WTC11 (cell line): Measurements from ENCODE around the gene ZNF425. TPM values are rescaled to one million over a fixed set of nuclear protein-coding genes. Genes with fewer than 3 reads are reported as not detected.

ENCODE experiments used
- CREB1 ChIP-seq: sonication (generic); formaldehyde crosslinking; IDR thresholded peaks from 2 replicates; pipeline ENCODE4 v1.8.0; 2023; ENCODE audit warnings: mild to moderate bottlenecking, missing genetic modification reagents
- ELF4 ChIP-seq: sonication (generic); formaldehyde crosslinking; IDR thresholded peaks from 2 replicates; pipeline ENCODE4 v1.8.1; 2022; ENCODE audit warnings: low read depth, mild to moderate bottlenecking, moderate library complexity, missing genetic modification reagents
- FOXJ3 ChIP-seq: sonication (generic); formaldehyde crosslinking; IDR thresholded peaks from 2 replicates; pipeline ENCODE4 v1.9.0; 2021; ENCODE audit warnings: missing genetic modification reagents, mild to moderate bottlenecking, borderline replicate concordance
- FOXP1 ChIP-seq: sonication (generic); formaldehyde crosslinking; IDR thresholded peaks from 2 replicates; pipeline ENCODE4 v1.8.0; 2022; ENCODE audit warnings: missing genetic modification reagents, mild to moderate bottlenecking, moderate library complexity, borderline replicate concordance
- KAT7 ChIP-seq: sonication (generic); formaldehyde crosslinking; IDR thresholded peaks from 2 replicates; pipeline ENCODE4 v1.8.1; 2023; ENCODE audit warnings: missing genetic modification reagents, mild to moderate bottlenecking, borderline replicate concordance
- MYBL2 ChIP-seq: sonication (generic); formaldehyde crosslinking; IDR thresholded peaks from 2 replicates; pipeline ENCODE4 v1.8.1; 2023; ENCODE audit warnings: mild to moderate bottlenecking, moderate library complexity, missing genetic modification reagents
- NR1H2 ChIP-seq: sonication (generic); formaldehyde crosslinking; IDR thresholded peaks from 2 replicates; pipeline ENCODE4 v1.9.0; 2021; ENCODE audit warnings: mild to moderate bottlenecking, moderate library complexity, missing genetic modification reagents
- OVOL2 ChIP-seq: fragments of 250-450 bp; sonication (Bioruptor Pico); IDR thresholded peaks from 2 replicates; pipeline ENCODE4 v1.9.0; 2021; ENCODE audit warnings: mild to moderate bottlenecking, borderline replicate concordance
- PRRX2 ChIP-seq: fragments of 250-450 bp; sonication (Bioruptor Pico); IDR thresholded peaks from 2 replicates; pipeline ENCODE4 v1.8.0; 2021; ENCODE audit warnings: mild to moderate bottlenecking
- RORB ChIP-seq: fragments of 250-450 bp; sonication (Bioruptor Pico); IDR thresholded peaks from 2 replicates; pipeline ENCODE4 v1.9.0; 2021; ENCODE audit warnings: mild to moderate bottlenecking
- SMAD3 ChIP-seq: sonication (generic); formaldehyde crosslinking; IDR thresholded peaks from 2 replicates; pipeline ENCODE4 v1.8.0; 2022; ENCODE audit warnings: missing genetic modification reagents, mild to moderate bottlenecking, borderline replicate concordance
- TCF7 ChIP-seq: sonication (generic); formaldehyde crosslinking; IDR thresholded peaks from 2 replicates; pipeline ENCODE4 v1.8.0; 2022; ENCODE audit warnings: mild to moderate bottlenecking, low read depth, missing genetic modification reagents, moderate library complexity
- ZNF416 ChIP-seq: fragments of 250-450 bp; sonication (Bioruptor Pico); IDR thresholded peaks from 2 replicates; pipeline ENCODE4 v1.9.0; 2021; ENCODE audit warnings: mild to moderate bottlenecking, inconsistent platforms
- total RNA-seq: library from RNA; stranded (reverse); gene quantifications from 3 replicates; pipeline ENCODE4 v1.2.3, GENCODE V29; 2021
- TF ChIP-seq, protein P1 (sequence below): sonication (generic); formaldehyde crosslinking; IDR thresholded peaks from 2 replicates; pipeline ENCODE4 v1.8.1; 2023; ENCODE audit warnings: mild to moderate bottlenecking, missing genetic modification reagents, moderate library complexity
- TF ChIP-seq, protein P2 (sequence below): sonication (generic); formaldehyde crosslinking; IDR thresholded peaks from 2 replicates; pipeline ENCODE4 v1.8.1; 2023; ENCODE audit warnings: mild to moderate bottlenecking, missing genetic modification reagents
- TF ChIP-seq, protein P3 (sequence below): sonication (generic); formaldehyde crosslinking; IDR thresholded peaks from 2 replicates; pipeline ENCODE4 v1.8.0; 2023; ENCODE audit warnings: mild to moderate bottlenecking, missing genetic modification reagents
- TF ChIP-seq, protein P4 (sequence below): sonication (generic); formaldehyde crosslinking; IDR thresholded peaks from 2 replicates; pipeline ENCODE4 v1.8.1; 2022; ENCODE audit warnings: mild to moderate bottlenecking, missing genetic modification reagents, moderate library complexity, borderline replicate concordance
- TF ChIP-seq, protein P5 (sequence below): sonication (generic); formaldehyde crosslinking; IDR thresholded peaks from 2 replicates; pipeline ENCODE4 v1.8.0; 2023; ENCODE audit warnings: missing genetic modification reagents
- TF ChIP-seq, protein P6 (sequence below): sonication (generic); formaldehyde crosslinking; IDR thresholded peaks from 2 replicates; pipeline ENCODE4 v1.8.1; 2023; ENCODE audit warnings: mild to moderate bottlenecking, moderate library complexity, missing genetic modification reagents
- TF ChIP-seq, protein P7 (sequence below): sonication (generic); formaldehyde crosslinking; conservative IDR thresholded peaks from 2 replicates; pipeline ENCODE4 v1.8.1; 2022; ENCODE audit warnings: mild to moderate bottlenecking, missing genetic modification reagents

ZNF425 gene
- total RNA-seq, 1 experiment from 2014 or later, result 3.8 TPM

DNA sequence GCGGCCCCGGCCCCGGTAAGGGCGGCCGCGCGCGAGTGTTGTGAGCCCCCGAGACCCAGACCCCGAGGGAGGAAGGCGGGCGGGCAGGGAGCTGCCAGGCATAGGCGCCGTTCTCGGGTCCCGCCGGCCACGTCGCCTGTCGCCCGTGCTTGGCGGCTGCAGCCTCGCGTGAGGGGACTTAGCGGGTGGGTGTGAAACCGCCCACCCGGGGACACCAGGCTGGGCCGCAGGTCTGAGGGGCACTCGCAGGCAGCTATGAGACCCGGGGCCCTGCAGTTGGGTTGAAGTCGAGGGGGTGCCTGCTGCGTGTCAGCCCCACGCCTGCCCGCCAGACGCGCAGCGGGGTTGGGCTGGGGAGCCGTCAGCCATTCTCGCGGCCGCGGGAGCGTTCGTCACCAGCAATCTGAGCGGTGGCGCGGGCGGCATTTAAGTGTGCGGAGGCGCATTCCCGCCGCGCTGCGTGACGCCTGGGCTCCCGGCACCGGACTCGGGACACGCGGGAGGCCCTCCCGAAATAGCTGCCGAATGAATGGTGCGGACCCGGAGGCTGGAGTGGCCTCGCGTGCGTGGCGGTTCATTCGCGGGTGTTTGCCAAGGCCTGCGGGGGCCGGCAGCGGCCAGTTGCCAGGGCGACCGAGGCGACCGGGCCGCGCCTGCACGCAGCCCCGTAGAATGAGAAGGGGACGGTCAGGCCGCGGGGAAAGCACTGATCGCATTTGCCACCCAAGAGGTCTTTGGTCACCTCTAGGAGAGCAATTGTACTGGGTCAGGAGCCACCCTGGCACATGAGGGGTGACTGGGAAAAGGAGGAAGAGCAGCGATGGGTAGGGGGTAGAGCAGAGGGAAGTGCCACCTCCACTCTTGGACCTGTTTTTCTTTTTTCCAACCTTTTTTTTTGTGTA lies 21.9 kb upstream of the ZNF425 start (continued):
- TF ChIP-seq CREB1 (no peak), FOXP1 (no peak), PRRX2 (CRISPR knock-in tag) (no peak), ELF4 (0 out of 2 replicates have a peak, but pooled peaks have one; percentile 16), SMAD3 (CRISPR knock-in tag) (peak; percentile 57; the same call in 1 of the 2 replicates), MYBL2 (CRISPR knock-in tag) (0 out of 2 replicates have a peak, but pooled peaks have one; percentile 6), FOXJ3 (CRISPR knock-in tag) (no peak), KAT7 (CRISPR knock-in tag) (no peak; the same call in 1 of the 2 replicates), RORB (no peak), OVOL2 (no peak), ZNF416 (no peak), NR1H2 (no peak), TCF7 (CRISPR knock-in tag) (no peak)
- TF ChIP-seq, protein P1, sequence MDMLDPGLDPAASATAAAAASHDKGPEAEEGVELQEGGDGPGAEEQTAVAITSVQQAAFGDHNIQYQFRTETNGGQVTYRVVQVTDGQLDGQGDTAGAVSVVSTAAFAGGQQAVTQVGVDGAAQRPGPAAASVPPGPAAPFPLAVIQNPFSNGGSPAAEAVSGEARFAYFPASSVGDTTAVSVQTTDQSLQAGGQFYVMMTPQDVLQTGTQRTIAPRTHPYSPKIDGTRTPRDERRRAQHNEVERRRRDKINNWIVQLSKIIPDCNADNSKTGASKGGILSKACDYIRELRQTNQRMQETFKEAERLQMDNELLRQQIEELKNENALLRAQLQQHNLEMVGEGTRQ, result no peak
- TF ChIP-seq, protein P2, sequence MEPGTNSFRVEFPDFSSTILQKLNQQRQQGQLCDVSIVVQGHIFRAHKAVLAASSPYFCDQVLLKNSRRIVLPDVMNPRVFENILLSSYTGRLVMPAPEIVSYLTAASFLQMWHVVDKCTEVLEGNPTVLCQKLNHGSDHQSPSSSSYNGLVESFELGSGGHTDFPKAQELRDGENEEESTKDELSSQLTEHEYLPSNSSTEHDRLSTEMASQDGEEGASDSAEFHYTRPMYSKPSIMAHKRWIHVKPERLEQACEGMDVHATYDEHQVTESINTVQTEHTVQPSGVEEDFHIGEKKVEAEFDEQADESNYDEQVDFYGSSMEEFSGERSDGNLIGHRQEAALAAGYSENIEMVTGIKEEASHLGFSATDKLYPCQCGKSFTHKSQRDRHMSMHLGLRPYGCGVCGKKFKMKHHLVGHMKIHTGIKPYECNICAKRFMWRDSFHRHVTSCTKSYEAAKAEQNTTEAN (CRISPR knock-in tag), result 0 out of 2 replicates have a peak, but pooled peaks have one; percentile 4
- TF ChIP-seq, protein P3, sequence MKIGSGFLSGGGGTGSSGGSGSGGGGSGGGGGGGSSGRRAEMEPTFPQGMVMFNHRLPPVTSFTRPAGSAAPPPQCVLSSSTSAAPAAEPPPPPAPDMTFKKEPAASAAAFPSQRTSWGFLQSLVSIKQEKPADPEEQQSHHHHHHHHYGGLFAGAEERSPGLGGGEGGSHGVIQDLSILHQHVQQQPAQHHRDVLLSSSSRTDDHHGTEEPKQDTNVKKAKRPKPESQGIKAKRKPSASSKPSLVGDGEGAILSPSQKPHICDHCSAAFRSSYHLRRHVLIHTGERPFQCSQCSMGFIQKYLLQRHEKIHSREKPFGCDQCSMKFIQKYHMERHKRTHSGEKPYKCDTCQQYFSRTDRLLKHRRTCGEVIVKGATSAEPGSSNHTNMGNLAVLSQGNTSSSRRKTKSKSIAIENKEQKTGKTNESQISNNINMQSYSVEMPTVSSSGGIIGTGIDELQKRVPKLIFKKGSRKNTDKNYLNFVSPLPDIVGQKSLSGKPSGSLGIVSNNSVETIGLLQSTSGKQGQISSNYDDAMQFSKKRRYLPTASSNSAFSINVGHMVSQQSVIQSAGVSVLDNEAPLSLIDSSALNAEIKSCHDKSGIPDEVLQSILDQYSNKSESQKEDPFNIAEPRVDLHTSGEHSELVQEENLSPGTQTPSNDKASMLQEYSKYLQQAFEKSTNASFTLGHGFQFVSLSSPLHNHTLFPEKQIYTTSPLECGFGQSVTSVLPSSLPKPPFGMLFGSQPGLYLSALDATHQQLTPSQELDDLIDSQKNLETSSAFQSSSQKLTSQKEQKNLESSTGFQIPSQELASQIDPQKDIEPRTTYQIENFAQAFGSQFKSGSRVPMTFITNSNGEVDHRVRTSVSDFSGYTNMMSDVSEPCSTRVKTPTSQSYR (CRISPR knock-in tag), result no peak
- TF ChIP-seq, protein P4, sequence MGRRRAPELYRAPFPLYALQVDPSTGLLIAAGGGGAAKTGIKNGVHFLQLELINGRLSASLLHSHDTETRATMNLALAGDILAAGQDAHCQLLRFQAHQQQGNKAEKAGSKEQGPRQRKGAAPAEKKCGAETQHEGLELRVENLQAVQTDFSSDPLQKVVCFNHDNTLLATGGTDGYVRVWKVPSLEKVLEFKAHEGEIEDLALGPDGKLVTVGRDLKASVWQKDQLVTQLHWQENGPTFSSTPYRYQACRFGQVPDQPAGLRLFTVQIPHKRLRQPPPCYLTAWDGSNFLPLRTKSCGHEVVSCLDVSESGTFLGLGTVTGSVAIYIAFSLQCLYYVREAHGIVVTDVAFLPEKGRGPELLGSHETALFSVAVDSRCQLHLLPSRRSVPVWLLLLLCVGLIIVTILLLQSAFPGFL (CRISPR knock-in tag), result no peak
- TF ChIP-seq, protein P5, sequence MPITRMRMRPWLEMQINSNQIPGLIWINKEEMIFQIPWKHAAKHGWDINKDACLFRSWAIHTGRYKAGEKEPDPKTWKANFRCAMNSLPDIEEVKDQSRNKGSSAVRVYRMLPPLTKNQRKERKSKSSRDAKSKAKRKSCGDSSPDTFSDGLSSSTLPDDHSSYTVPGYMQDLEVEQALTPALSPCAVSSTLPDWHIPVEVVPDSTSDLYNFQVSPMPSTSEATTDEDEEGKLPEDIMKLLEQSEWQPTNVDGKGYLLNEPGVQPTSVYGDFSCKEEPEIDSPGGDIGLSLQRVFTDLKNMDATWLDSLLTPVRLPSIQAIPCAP (CRISPR knock-in tag), result peak; percentile 3; the same call in 1 of the 2 replicates
- TF ChIP-seq, protein P6, sequence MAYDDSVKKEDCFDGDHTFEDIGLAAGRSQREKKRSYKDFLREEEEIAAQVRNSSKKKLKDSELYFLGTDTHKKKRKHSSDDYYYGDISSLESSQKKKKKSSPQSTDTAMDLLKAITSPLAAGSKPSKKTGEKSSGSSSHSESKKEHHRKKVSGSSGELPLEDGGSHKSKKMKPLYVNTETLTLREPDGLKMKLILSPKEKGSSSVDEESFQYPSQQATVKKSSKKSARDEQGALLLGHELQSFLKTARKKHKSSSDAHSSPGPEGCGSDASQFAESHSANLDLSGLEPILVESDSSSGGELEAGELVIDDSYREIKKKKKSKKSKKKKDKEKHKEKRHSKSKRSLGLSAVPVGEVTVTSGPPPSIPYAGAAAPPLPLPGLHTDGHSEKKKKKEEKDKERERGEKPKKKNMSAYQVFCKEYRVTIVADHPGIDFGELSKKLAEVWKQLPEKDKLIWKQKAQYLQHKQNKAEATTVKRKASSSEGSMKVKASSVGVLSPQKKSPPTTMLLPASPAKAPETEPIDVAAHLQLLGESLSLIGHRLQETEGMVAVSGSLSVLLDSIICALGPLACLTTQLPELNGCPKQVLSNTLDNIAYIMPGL (CRISPR knock-in tag), result peak; percentile 56
- TF ChIP-seq, protein P7, sequence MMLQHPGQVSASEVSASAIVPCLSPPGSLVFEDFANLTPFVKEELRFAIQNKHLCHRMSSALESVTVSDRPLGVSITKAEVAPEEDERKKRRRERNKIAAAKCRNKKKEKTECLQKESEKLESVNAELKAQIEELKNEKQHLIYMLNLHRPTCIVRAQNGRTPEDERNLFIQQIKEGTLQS (CRISPR knock-in tag), result no peak
